GM19099 (cell line): Measurements from ENCODE around the gene CMSS1.
A peak's percentile ranks its signal among the peaks of the same experiment; 100 is the strongest.

ENCODE experiments used
- POLR2A ChIP-seq: IDR thresholded peaks from 3 replicates; pipeline ENCODE4 v1.6.1; 2011; ENCODE audit warnings: low read depth; ENCODE audit not compliant: insufficient read length; ENCODE audit errors: extremely low read depth

Gene CMSS1

GRCh38 chr3:99874237-99875002 lies 56.8 kb downstream of the CMSS1 start:
- TF ChIP-seq POLR2A = no peak

- no peak for TF ChIP-seq POLR2A
Measured at GRCh38 chr3:99875581-99875928, 57.9 kb downstream of the CMSS1 start.

DNA sequence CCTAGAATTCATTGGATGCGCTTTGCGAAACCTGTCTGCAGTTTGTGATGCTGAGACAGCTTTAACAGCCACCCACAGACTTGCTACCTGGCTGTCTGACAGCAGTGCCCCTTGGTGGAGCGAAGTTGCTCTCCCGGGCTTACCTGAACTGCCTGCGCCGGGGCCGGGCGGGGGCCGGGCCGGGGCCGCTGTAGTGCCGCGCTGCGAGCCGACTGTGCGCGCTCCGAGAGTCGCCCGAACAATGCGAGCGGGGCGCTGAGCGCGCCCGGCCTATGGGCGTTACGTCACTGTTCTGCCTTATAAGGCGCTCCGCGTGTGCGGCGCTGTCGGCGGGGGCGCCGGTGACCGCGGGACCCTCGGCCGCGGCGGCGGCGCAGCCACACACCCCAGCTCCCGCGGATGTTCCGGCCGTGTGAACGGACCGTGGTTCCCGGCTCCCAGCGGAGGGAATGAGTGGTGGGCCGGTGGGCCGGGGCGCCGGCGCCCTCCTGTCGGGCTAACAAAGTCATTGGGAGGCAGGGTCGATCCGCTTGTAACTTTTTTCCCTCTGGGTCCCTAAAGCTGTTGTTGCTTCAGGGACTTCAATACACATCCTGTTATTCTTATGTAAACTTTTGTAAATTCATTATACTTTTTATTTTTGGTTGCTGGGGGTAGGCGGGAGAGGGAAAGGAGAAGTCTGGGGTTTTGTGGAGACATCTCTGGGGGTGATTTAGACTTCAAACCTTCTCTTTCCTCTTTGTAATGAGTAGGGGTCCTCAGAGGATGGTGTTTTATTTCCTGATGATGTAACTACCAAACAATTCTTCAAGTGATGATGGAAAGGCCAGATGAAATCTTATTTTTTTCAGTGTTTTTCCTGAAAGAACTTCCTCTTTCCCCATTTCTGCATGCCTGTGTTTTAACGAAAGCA lies 58.5 kb downstream of the CMSS1 start:
- TF ChIP-seq POLR2A = peak; percentile 60

DNA sequence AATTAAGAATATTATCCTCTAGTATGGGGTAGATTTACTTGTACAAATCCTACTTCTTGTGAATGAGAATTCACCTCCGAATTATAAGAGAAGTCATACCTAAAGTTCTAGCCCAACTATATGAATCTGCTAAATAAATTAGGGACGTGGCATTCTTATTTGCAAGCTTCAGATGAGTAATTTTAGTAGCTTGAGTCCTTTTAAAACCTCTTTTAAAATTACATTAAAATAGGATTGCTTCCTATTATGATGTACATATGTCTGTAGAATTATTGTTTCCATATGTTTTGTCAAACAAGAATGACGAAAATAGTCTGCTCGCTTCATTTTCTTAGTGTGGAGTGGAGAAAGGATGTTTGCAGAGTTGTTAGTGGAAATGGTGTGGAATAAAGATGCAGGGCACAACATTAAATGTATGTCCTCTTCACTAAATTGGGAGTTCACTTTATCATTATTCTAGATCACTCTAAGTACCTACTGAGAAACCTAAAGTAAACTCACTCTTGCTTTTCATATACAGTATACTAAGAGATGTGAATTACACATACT lies 59.4 kb downstream of the CMSS1 start:
- no peak for TF ChIP-seq POLR2A

GRCh38 chr3:99878005-99878404 lies 60.3 kb downstream of the CMSS1 start:
- no peak for TF ChIP-seq POLR2A

GRCh38 chr3:99879275-99879674 lies 61.6 kb downstream of the CMSS1 start:
- TF ChIP-seq POLR2A = no peak

GRCh38 chr3:99881121-99881524 lies 63.5 kb downstream of the CMSS1 start:
- no peak for TF ChIP-seq POLR2A

- TF ChIP-seq POLR2A = no peak
Measured at GRCh38 chr3:99882436-99883137, 64.9 kb downstream of the CMSS1 start.

DNA sequence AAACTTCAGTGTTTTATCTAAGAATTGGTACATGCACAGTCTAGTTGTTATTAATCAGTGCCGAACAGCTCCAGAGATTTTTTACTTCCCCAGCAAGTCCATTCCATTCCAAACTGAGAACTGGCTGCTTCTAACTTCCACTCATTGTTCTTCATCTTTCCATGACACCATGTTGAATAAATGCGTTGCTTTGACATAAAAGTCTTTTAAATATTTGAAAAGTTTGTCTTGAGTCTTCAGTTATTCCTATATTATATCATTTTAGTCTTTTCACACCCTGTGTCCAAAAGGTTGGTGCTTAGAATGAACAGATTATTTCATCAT lies 65.4 kb downstream of the CMSS1 start:
- no peak for TF ChIP-seq POLR2A

DNA sequence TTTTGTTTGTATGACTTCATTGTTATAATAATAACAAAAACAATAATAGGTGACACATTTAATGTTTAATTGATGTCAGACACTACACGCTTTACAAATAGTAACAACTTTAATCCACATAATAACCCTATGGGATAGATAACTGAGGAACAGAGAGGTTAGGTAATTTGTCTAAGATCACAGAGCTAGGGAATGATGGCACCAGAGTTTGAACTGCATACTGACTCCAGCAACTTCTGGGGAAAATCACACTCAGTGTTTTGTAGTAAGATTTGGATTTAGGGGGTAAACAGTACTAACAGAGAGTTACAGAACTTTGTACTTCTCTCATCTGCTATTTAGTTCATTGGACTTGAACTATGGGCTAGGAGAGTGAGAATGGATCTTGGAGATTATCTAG lies 66.0 kb downstream of the CMSS1 start:
- no peak for TF ChIP-seq POLR2A

DNA sequence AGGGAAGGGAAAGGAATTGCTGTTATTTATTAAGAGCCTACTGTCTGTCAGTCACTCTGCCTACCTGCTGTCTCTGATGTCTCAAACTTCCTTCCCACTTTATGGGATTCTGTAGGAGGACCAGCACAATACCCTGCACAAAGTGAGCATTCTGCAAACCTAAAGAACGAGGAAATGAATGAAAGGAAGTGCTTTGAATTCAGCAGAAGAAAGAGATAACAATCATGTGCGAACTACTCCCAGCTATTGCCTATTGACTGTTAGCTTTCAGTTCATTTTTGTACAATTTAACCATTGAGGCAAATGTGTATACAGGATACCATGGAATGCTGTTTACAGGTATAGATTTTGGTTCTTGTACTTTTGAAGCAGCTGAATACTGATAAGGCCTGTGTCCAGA lies 66.8 kb downstream of the CMSS1 start:
- TF ChIP-seq POLR2A = no peak

- no peak for TF ChIP-seq POLR2A
Measured at GRCh38 chr3:99885085-99885484, 67.4 kb downstream of the CMSS1 start.

DNA sequence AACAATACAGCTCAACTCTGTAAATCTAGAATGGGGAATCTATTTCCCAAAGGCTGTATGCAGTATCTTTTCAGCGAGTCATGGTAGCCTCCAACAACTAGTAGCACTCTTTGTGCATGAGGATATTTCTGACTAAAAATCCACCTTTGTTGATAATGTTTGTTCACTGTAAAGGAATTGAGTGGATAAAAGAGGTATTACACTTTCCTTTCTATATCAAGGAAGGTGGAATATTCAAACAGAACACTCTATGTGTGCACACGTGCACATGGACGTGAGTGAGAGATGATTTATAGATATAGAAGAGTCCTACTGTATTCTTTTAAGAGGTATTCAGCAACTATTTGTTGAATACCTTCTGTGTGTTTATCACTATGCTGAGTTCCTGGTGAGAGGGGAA lies 68.2 kb downstream of the CMSS1 start:
- no peak for TF ChIP-seq POLR2A

- TF ChIP-seq POLR2A = no peak
Measured at GRCh38 chr3:99891610-99892285, 74.1 kb downstream of the CMSS1 start.

- no peak for TF ChIP-seq POLR2A
Measured at GRCh38 chr3:99892332-99892731, 74.7 kb downstream of the CMSS1 start.
